Lower leg skin (tissue), 3 donors: ENCODE results near the gene NAV3.

Source experiments
- POLR2A ChIP-seq, 2 donors: fragments of 450-650 bp; IDR thresholded peaks; one replicate each; pipeline ENCODE4 v1.6.1; 2016 to 2017; ENCODE audit warnings: antibody characterized with exemption in 2 of 2, mild to moderate bottlenecking in 1 of 2, moderate library complexity in 1 of 2
- TF ChIP-seq, protein P1 (sequence below), 3 donors: fragments of 450-650 bp; IDR thresholded peaks; one replicate each; pipeline ENCODE4 v1.5.1; 2016; ENCODE audit warnings: antibody characterized with exemption in 3 of 3, mild to moderate bottlenecking in 3 of 3, moderate library complexity in 2 of 3

- TF ChIP-seq, protein P1, sequence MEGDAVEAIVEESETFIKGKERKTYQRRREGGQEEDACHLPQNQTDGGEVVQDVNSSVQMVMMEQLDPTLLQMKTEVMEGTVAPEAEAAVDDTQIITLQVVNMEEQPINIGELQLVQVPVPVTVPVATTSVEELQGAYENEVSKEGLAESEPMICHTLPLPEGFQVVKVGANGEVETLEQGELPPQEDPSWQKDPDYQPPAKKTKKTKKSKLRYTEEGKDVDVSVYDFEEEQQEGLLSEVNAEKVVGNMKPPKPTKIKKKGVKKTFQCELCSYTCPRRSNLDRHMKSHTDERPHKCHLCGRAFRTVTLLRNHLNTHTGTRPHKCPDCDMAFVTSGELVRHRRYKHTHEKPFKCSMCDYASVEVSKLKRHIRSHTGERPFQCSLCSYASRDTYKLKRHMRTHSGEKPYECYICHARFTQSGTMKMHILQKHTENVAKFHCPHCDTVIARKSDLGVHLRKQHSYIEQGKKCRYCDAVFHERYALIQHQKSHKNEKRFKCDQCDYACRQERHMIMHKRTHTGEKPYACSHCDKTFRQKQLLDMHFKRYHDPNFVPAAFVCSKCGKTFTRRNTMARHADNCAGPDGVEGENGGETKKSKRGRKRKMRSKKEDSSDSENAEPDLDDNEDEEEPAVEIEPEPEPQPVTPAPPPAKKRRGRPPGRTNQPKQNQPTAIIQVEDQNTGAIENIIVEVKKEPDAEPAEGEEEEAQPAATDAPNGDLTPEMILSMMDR (IDR thresholded peaks at IDR 0.05) = no peak
- no peak for TF ChIP-seq POLR2A (IDR thresholded peaks at IDR 0.05)
These were observed 84.4 kb downstream of the NAV3 start for GRCh38 chr12:77915071-77915600.
